HG03521 (cell line): ENCODE results near the gene MCEE.
"Not testable (repeated sequence)": the region's sequence is repeated elsewhere in the genome, so short reads cannot be mapped to it uniquely, and the experiment has no call there.

ENCODE experiments used
- ATAC-seq: cut with Tn5 transposase; IDR thresholded peaks from one replicate; pipeline ENCODE4 v1.9.1; 2021; ENCODE audit warnings: mild to moderate bottlenecking, moderate library complexity; ENCODE audit not compliant: unreplicated experiment

The MCEE gene

DNA sequence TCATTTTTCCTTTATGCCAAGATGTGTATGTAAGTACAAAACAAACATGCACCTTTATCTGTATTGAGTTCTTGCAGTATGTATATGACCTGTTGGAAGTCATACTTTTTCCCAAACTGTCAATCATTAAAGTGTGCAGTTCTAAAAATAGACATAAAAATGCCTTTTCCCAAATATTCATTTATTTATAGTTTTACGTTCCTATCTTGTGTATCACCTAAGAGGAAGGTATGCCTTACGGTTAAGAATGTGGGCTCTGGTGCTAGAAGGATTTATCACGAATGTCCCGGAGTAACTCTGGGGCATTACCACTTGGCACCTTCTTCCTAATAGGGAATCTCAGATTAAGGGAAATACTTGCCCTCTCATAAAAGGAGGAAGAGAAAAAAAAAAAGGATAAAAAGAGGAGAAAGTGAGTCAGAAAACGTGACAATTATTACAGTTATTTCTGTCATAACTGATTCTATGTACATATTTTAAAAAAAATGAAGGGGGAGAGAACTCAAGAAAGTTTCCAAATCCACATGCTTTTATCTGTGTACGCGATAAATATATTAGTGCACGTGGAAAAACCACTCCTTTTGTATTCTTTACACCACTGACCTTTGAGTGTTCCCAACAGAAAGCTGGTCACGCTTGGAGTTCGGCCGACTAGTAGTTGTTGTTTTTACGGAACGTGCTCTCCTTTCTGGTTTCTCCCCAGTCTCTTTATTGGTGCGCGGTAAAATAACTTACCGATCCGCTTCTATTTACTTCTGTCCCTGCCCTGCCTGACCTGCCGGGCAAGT lies 721 bp downstream of the MCEE start:
- ATAC-seq: no peak

DNA sequence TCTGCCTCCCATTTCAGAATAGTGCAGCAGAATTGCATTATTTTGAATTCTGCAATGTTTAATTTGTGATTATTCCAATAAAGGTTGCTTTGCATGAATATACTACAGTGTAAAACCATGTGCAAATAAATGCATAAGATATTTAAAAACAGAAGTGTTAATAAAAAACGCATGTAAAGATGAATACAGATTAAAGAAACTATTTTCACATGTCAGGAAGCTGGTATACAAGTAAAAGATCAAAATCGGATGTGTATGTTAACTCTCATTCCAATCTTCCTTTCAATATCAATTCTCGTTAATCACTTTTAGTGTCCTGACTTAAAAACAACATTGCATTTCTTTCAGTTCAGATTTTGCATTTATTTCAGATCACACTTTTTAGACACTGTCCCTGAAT lies 3.1 kb downstream of the MCEE start:
- ATAC-seq: no peak

DNA sequence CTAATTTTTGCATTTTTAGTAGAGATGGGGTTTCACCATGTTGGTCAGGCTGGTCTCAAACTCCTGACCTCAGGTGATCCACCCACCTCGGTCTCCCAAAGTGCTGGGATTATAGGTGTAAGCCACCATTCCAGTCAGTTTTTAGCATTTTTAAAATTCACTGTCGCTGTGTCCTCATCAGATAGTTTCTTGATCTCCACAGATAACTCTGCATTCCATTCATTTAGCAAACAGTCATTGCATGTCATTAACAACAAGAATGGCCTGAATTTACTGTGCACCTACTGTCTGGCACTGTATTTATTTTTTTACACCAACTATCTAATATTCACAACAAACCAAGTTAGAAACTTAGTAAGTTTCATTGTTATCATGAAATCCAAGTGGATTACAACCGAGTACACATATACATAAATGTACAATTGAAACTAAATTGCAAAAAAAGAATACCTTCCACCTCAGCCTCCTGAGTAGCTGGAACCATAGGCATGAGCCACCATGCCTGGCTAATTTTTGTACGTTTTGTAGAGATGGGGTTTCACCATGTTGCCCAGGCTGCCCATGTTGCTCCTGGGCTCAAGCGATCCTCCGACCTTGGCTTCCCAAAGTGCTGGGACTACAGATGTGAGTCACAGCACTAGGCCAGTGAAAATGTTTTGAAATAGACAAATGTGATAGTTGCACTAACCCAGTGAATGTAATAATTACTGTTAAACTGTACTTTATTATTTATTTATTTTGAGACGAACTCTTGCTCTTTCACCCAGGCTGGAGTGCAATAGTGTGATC lies 4.3 kb downstream of the MCEE start:
- ATAC-seq: no peak

DNA sequence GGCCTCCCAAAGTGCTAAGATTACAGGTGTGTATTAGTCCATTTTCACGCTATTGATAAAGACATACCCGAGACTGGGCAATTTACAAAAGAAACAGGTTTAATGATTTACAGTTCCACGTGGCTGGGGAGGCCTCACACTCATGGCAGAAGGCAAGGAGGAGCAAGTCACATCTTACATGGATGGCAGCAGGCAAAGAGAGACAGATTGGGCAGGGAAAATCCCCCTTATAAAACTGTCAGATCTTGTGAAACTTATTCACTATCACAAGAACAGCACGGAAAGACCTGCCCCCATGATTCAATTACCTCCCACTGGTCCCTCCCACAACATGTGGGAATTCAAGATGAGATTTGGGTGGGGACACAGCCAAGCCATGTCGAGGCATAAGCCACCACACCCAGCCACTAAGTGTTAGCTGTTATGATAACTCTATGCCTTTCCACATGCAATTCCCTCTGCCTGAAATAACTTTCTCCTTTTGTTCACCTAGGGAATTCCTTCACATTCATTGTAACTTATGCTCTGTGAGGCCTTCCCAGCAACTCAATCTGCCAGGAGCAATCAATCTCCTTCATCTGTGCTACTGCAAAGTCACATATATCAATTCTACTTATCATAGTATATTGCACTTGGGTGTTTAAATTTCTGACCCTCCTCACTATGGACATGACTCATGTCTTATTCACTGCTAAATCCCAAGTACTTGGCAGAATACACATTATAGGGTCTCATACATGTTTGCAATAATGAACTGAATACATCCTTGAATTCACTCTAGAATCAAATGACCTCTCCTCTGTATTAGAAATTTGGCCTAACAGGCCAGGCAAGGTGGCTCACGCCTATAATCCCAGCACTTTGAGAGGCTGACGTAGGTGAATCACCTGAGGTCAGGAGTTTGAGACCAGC lies 7.4 kb downstream of the MCEE start:
- ATAC-seq: no peak

DNA sequence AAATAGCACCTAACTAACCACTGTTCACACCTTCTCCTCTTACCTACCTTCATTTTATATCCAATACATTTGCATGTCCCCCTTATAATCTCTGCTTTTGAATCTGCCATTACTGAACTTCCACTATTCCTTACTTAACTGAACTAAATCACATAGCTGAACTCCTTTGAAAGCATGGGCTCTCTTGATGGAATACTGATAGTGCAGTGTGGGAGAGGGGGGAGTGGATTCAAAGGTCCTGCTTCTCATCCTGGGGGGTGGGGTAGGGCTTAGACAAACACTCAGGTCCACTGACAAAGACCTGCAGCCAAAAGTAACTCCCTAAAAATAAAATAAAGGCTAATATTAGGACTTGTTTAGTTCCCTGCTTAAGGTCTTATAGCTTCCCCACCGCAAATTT lies 8.6 kb downstream of the MCEE start:
- no peak for ATAC-seq

DNA sequence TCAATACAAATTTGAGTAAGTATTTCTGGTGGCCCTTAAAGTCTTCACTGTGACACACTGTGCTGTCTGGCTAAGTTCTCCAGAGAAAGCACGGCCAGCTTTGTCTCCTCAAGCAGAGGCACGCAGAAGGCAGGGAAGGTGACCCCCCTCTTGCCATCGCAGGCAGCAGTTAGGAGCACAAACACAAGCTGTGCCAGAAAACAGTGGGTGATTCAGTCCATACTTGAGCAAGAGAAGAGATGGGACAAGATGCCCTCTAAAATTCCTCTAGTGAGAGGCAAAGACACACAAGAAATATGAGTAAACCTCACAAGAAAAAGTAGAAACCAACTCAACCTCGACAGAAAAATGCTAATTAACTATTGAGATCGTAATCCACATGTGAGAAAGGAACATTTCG lies 9.8 kb downstream of the MCEE start:
- ATAC-seq: no peak

DNA sequence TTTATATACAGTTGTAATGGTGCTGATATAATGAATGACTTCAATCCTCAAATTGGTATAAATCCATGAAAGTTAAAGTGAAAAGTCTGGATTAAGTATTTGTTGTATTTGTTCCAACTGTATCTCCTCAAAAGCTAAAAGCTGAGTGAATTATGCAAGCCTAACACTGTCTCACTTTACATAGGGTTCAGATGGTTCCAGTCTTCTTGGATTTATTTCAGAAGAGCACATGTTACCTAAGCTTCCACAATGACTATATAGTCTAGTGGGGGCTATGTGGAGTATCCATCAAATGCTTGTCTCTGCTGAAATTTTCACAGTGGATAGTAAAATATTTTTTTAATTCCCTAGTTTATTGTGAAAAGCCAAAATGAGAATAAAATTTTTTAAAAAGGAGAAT lies 13.0 kb downstream of the MCEE start:
- no peak for ATAC-seq

DNA sequence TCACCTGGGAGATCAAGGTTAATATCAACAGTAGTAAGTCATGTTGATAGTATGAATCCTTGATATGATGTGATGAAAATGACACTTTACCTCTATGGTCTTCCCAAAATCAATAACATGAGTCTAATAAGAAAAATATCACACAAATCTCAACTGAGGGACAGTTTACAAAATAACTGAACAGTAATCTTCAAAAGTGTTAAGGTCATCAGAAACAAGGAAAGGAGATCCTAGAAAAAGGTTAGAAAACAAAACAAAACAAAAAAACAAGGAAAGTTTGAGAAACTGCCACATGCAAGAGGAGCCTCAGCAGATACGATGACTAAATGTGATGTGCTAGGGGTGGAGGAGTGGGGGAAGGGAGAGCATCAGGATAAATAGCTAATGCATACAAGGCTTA lies 16.2 kb downstream of the MCEE start:
- no peak for ATAC-seq

DNA sequence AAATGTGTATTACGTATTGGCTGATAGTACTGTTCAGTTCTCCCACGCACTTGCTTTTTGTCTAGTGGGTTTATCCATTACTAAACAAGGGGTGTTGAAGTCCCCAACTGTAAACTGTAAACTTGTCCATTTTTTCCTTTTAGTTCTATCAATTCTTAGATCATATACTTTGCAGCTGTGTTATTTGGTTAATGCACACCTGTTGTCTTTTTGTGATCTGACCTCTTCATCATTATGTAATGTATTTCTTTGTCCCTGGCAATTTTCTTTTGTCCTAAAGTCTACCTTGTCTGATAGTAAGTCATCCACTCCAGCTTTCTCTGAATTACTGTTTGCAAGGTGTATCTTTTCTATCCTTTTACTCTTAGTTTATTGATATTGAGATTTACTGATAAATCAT lies 21.9 kb downstream of the MCEE start:
- ATAC-seq: no peak

DNA sequence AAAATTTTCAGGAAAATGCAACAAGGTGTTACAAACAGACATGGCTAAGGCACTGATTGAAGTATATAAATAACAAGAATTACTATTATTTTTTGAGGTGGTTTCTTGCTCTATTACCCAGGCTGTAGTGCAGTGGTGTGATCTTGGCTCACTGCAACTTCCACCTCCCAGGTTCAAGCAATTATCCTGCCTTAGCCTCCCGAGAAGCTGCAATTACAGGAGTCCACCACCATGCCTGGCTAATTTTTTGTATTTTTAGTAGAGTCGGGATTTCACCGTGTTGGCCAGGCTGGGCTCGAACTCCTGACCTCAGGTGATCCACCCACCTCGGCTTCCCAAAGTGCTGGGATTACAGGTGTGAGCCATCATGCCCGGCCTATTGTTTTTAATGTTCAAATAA lies 23.6 kb downstream of the MCEE start:
- ATAC-seq: not testable (repeated sequence)

DNA sequence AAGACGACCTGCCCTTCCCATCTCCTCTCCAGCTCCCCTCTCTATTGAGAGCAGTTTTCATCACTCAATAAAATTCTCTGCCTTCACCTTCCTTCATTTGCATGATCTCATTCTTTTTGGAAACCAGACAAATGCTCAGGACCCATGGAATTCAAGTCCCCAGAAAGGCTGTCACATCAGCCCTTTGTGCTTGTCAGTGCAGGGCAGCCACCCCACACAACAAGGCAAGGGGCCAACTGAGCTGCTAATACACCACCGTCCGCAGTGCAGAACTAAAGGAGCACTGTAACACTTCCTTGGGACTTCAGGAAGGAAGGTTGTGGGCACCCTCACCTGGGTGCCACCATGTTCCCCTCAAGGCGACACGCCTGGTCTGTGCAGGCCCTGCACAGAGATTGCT lies 26.2 kb downstream of the MCEE start:
- ATAC-seq: no peak

DNA sequence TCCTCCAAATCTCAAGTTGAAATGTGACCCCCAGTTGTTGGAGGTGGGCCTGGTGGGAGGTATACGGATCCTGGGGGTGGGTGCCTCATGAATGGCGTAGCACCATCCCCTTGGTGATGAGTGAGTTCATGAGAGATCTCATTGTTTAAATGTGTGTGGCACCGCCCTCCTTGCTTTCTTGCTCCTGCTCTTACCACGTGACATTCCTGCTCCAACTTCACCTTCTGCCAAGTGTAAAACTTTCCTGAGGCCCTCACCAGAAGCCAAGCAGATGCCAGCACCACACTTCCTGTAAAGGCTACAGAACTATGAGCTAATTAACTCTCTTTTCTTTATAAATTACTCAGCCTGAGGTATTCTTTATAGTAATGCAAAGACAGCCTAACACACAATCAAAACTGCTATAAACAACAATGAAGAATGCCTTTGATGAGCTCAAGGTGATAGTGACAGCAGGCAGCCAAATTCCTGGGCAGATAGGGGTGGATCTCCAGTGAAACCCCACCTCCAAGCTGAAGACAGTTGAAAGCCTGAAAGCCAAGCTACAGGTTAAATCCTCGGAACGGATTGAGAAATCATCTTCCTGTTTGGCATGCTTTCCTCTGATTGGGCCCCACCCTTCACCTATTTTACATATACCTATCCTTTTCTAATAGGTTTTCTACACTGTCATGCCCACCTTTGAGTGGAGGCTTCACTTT lies 26.9 kb downstream of the MCEE start:
- no peak for ATAC-seq

DNA sequence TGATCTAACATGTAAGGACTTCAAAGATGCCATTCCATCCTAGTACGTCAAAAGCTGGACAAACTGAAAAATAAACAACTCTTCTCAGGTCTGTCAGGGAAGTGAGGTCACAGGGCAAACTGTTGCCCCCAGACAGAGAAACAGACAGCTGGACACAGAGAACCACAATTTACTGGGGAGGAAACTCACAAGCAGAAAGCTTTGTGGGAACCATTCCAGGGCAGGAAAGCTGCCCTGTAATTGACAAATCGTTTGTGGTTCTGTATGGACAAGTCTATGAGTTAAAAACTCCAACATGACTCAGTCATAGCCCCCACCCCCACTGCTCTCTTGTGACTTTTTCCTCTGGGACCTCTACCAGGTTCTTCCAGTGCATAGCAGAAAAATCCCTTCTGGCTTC lies 28.4 kb downstream of the MCEE start:
- ATAC-seq: no peak

DNA sequence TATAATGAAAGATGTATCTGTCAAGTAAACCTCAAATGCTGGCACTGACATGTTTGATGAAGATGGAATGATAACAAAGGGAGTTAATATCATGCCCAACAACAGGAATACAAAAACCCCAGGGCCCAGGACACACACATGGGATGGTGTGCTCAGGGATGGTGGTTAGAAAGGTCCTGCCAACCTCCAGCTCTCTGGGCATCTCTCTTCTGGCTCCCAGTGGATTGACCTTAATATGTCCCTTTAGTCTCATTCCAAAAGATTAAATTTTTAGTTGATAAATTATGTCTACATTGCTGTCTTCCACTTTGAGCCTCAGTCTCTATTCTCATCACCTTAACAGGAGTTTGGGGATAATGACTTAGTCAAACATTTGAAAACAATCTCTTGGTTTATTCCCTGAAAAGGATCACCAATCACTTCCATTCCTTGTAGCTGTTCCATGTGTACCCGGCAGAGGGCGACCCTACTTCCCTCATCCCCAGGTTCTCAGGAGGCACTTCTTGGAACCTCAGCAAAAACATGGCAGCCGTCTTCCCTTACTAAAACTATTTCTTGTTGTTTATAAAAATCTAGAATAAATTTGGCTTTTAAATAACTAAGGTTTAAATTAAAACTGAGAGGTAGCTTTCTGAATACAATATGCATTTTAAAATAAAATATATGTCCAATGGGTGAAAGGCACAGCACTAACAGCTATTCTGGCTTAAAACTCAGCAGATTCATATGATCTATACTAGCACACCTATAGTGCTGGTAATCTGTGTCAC lies 29.6 kb downstream of the MCEE start:
- ATAC-seq: no peak

DNA sequence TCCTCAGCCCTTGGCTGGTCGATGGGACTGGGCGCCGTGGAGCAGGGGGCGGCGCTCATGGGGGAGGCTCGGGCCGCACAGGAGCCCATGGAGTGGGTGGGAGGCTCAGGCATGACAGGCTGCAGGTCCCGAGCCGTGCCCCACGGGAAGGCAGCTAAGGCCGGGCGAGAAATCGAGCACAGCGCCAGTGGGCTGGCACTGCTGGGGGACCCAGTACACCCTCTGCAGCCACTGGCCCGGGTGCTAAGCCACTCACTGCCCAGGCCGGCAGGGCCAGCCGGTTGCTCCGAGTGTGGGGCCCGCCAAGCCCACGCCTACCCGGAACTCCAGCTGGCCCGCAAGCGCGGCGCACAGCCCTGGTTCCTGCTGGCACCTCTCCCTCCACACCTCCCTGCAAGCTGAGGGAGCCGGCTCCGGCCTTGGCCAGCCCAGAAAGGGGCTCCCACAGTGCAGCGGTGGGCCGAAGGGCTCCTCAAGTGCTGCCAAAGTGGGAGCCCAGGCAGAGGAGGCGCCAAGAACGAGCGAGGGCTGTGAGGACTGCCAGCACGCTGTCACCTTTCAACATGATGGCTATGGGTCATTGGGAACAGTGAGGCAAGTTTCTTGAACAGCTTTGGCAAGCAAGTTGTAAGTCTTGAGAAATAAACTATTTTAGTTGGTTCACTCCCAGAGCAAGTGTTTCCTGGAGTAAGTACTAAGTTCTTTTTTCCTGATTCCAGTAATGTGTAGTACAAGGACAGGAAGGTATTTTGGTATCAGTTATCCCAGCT lies 37.4 kb downstream of the MCEE start:
- not testable (repeated sequence) for ATAC-seq

DNA sequence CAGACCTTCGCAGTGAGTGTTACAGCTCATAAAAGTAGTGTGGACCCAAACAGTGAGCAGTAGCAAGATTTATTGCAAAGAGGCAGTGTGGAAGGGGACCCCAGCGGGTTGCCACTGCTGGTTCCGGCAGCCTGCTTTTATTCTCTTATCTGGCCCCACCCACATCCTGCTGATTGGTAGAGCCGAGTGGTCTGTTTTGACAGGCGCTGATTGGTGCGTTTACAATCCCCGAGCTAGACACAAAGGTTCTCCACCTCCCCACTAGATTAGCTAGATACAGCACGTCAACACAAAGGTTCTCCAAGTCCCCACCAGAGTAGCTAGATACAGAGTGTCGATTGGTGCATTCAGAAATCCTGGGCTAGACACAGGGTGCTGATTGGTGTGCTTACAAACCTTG lies 38.2 kb downstream of the MCEE start:
- ATAC-seq: not testable (repeated sequence)

DNA sequence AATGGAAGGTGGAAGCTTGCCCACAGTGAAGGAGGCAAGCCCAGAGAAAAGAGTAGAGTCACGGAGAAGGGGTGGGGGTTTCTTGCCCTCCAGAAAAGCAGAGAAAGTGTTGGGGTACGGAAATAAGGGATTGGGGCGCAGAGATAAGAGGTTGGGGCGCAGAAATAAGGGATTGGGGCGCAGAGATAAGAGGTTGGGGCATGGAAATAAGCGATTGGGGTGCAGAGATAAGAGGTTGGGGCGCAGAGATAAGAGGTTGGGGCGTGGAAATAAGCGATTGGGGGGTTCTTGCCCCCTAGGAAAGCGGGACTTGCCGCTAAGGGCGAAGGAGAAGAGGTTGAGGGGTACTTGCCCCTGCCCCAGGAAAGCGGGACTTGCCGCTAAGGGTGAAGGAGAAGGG lies 40.6 kb downstream of the MCEE start:
- ATAC-seq: not testable (repeated sequence)

DNA sequence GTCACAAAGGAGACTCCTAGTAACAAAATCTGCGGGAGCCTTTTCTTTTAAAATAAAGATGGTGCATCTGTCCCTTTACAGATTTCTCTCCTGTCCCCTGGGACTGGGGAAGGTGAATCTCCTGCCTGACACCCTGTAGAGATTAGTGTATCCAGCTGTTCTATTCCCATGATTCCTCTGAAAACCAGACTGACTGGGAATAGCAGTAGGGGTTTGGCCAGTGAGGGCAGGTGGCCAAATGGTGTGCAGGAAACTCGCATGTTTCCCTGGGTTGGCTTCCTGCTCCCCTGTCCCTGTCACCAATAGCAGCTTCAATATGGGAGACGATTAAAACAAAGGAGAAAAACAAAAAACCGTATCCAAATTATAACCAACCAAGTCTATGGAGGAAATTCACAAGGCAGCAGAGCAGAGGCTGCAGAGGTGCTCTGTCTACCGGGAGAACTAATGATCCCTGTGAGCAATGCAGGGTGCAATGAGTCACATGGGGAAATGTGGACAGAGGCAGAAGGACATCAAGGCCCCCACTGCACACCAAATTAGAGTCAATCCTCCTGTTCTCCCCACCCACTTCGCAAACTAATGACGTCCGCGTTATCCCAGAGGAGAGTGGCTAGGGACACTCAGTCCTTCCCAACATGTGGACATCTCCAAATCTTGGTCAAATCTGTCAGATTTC lies 44.6 kb downstream of the MCEE start:
- ATAC-seq: not testable (repeated sequence)
